ENCODE measurements around the gene DNAJB14.

Gene DNAJB14

DNA sequence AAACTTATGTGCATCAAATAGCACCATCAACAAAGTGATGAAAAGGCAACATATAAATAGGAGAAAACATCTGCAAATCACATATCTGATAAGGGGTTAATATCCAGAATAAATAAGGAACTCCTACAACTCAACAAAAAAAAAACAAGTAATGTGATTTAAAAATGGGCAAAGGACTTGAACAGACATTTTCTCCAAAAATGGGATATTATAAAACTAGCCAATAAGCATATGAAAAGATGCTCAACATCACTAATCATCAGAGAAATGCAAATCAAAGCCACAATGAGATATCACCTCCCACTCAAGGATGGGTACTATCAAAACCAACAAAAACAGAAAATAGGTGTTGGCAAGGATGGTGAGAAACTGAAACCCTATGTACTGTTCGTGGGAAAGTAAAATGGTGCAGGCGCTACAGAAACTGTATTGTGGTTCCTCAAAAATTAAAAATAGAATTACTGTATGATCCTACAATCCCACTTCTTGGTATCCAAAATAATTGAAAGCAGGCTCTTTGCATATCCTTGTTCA is 2.4 kb downstream of the DNAJB14 start:
- DNase-seq, result peak; percentile 22

DNA sequence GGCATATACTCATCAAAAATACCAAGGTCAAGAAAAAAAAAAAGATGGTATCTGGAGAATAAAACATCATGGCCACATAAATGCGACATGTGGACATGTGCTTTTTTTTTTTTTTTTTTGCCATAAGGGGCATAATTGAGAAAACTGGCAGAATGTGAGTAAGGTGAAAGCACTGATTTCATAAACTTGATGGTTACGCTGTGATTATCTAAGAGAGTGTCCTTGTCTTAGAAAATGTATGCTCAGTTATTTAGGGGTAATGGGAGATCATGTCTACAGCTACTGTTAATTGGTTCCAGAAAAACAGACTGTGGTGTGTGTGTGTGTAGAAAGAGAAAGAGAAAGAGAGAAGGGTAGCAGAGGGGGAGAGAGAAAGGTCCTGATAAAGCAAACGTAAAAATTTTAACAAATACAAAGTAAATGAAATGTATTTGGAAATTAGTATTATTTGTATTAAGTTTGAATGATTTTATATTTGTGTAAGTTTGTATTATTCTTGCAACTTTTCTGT is 8.1 kb downstream of the DNAJB14 start:
- DNase-seq, result no peak

DNA sequence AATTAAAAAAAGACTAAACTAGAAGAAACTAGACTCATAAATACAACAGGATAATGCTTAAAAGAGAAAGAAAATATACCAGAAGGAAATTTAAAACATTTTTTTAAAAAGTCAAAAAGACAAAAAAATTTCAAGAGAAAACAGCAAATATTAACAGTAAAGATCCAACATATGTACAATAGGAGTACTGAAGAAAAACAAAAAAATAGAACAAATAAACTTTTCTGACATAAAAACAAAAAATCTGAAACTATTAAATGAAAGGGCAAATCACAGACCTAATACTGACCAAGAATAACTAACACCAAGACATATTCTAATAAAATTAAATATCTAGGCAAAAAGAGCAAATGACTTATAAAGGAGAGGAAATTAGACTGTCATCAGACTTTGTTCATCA is 11.5 kb downstream of the DNAJB14 start:
- no peak for DNase-seq

DNA sequence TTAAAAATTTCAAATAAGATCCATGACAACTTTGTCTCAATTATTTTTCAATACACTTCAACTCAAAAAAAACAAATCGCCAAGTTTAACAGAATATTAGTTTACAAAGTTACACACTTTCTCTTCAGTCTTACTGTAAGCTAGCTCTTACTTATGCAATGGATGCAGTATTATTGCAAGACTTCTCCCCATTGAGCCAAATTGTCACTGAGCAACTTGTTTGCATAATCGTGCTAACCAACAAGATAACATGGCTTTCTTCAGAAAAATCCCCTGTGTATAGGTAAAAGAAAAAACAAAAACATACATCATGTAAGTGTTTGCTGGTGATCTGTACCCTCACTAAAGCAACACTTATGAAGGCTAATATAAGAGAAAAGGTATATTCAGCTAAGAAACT is 18.9 kb downstream of the DNAJB14 start:
- DNase-seq, result no peak

DNA sequence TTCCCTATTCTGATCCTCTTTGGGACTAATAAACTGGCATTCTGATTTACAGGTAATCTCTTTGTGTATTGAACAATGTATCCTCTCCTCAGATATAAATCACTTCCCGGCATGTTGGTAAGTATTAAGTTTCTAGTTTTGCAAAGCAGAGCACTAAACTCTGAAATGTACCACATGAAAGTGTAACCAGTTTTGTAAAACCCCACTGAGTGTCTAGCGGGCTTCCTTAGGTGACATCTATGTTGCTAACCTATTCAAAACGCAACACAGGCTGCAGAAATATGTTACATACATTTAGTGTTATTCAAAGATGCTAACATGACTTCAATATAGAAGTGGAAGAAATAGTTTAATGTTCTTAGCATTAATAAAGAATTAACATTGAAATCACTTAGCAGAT is 25.2 kb downstream of the DNAJB14 start:
- DNase-seq, result peak; percentile 30

DNA sequence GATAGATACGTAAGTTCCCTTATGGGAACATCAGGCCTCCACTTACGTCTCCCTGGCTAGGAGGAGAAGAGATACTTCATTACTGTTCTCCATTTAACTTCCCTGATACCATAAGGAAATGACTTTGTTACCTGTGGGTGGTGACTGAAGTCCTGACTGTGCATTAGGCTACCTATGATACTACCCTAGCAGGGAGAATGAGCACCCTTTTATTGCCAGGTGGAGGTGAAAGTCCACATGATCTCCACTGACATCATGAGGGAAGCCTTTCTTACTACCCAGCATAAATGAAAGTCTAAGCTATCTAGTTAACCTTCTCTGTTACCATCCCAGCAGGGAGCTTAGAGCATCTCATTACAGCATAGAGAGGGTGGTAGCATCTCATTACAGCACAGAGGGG is 27.8 kb downstream of the DNAJB14 start:
- DNase-seq, result no peak

DNA sequence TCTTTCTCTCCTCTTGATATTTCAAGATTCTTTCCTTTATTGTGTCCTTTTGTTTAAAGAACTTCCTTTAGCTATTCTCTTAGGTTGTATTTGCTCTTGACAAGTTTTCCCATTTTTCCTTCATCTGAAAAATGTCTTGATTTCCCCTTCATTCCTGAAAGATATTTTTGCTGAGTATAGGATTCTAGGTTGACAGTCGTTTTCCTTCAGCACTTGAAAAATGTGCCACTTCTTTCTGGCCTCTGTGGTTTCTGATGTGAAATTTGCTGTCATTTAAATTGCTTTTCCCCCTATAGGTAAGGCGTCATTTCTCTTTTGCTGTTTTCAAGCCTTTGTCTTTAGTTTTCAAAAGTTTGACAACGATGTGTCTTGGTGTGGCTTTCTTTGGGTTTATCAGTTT is 28.8 kb downstream of the DNAJB14 start:
- DNase-seq, result no peak

DNA sequence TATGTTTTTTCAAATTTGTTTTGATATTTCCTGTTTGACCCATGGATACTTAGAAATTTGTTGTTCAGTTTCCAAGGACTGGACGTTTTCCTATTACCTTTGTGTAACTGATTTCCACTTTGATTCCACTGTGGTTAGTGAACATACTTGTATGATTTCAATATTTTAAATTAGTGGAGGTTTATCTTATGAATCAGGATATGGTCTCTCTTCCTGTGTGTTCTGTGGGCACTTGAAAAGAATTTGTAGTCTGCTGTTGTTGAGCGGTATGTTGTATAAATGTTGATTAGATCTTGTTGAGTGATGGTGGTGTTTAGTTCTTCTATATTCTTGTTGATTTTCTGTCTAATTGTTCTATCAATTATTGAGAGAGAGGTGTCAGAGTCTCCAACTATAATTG is 31.0 kb downstream of the DNAJB14 start:
- DNase-seq, result no peak

DNA sequence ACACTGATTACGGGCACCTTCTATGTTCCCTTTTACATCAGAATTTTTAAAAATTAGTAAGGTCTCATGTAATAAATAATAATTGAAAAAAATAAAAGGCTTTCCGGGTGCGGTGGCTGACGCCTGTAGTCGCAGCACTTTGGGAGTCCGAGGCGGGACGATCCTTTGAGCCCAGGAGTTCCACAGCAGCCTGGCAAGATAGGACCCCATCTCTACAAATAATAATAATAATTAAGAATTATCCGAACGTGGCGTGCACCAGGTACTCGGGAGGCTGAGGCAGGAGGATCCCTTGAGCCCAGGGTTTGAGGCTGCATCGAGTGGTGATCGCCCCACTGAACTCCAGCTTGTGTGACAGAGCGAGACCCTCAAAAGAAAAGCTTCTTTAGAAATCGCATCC is 51.4 kb downstream of the DNAJB14 start:
- DNase-seq, result no peak

DNA sequence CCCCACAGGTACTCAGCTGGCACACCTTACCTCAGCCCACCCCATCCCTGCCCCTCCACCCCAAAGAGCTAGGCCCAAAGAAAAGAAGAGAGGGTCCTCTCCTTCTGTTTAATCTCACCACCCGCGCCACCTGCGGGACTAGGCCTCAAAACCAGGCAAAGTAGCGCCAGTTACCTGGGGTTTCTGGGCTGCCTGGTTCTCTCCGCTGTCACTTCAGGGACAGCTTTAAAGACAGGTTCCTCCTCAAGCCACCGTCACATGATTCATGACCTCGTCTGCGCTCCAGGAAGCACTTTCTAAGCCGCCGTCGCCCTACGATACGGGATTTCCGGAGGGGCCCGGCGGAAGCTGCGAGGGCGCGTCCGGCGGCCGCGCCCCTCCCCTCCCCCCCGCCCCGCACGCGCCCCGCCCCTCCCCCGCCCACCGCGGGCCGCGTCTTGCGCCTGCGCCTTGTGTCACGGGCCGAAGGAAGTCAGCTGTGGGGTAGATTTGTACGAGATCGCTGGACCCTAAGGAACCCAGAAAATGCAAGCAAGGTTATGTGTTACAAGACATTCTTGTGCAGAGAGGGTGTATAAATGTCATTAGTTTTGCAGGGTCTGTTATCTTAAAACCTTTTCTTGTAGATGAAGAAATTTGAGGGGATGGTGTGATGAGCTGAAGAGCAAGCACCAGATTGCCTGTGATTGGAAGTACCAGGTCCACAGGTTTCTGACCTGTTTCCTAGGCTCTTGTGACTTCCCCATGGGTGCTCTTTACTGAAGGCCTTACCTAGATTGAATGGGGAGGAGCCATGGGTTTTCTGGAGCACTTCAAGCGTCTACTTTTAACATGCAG is 52.0 kb downstream of the DNAJB14 start, which contains the start of gene LAMTOR3:
Gene LAMTOR3 (minus strand): TSS at position 267 of the 837 bp plus-strand sequence. CDS start 464 bp downstream, outside the sequence.
- DNase-seq, result peak; percentile 94

DNA sequence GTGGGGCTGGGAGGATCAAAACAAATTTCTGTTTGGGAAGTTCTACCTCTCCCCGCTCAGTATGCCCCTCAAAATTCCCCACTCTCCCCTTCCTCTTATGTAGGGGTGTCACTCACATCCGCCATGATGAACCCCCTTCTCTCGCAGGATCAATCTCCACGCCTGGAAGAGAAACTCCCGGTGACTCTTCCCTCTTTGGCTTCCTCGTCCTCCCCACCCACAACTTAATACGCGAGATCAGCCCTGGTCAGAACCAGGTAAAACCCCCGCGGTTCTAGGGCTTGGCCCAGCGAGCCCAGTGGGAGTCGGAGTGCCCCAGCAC is 52.6 kb downstream of the DNAJB14 start:
- DNase-seq, result no peak

DNA sequence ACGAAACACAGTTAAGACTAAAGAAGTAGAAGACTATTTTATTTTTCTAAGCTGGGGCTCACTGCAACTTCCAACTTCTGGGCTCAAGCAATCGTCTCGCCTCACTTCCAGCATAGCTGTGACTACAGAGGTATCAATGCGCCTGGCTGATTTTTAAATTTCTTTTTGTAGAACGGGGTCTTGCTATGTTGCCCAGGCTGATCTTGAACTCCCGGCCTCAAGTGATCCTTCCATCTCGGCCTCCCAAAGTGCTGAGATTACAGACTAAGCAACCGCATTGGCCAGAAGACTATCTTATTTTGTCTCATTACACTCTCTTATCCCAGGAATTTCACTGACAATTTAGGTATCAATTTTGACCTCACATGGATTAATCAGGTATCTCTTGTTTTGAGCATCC is 53.4 kb downstream of the DNAJB14 start:
- DNase-seq, result no peak

DNA sequence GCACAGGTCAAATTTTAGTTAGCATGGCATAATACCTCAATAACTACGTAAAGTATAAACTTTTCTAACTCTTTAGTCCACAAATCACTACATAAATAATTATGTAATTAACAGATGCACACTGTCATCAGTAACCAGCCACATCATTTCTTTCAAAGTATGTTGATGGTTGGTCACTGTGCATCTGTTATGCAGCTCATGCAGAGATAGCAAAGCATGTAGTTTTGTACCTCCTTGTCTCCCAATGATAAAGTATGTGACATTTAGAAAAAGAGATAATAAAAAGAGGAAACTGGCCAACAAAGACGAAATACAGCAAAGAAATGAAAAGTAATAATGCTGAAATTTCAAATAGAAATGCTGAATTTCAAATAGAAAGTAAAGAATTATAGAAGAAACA is 55.1 kb downstream of the DNAJB14 start:
- DNase-seq, result no peak

DNA sequence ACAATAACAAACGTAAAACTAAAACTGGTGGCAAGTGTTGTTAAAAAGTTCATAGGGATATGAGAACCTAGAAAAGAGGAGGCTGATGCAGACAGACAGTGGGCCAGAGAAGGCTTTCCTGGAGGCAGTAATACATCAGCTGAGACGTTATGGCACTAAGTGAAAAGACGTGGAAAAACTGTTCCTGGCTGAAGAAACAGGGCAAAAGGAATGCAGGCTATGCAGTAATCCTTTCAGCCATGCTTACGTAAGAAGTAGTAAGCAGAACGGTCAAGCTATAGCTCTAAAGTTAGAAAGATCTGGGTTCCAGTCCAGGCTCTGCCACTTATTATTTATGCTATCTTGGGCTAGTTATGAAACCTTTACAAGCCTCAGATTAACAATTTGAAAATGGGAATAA is 58.6 kb downstream of the DNAJB14 start:
- DNase-seq, result no peak

DNA sequence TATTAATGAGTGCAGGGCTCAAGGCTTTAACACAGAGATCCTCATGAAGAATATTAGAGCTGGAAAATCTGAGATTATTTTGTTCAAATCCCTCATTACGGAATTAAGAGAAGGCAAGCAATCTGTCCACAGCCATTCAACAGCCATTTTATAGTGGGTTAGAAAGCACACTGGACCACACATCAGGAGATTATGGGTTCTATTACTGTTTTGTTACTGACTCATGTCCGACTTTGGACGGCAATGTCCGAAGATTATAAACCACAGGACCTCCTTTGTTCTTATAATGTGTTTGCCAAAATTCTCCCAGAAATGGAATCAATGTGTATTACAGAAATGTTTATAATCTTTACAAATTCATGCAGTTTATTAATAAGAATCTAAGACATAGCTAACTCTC is 60.3 kb downstream of the DNAJB14 start:
- no peak for DNase-seq

DNA sequence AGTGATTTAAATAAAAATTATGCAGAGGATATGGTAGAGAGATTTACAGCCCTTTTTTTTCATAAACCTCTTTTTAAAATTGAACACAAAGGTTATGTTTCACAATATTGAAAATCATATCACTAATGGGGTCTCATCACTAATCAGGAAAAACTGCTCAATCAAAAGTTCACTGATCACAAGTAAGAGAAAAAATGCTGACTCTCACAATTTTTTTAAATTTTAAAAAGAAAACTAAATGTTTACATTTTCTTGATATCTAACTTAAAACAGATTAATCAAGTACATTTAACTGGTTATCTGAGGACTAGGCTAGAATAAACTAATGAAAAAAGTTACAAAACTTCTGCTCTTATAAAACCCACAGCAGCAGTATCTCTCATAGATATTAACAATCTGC is 60.7 kb downstream of the DNAJB14 start:
- no peak for DNase-seq

DNA sequence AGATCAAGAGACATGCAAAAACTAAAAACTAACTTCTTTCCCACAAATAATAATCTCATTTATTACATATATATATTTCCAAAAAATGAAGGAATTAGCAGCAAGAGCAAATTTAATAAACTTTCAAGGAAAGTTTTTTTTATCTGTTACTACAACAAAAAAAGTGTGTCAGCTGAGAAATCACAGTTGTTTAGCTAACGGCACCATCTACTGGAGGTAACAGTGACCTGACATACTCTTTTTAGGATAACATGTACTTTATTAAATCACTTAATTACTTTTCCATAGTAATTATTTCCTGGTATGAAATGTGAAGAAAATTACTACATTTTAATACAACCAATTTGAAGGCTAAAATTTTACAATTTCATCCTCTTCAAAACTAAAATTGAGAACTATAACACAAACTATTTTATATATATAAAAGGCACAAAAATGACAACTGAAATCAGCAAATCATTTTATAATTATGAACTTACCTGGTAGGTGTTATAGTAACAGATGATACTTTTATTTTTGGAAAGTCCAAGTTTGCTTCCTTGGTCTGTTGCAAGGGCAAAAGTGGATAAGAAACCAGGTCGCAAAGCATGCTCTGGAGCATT is 61.3 kb downstream of the DNAJB14 start:
- peak; percentile 65 for DNase-seq

DNA sequence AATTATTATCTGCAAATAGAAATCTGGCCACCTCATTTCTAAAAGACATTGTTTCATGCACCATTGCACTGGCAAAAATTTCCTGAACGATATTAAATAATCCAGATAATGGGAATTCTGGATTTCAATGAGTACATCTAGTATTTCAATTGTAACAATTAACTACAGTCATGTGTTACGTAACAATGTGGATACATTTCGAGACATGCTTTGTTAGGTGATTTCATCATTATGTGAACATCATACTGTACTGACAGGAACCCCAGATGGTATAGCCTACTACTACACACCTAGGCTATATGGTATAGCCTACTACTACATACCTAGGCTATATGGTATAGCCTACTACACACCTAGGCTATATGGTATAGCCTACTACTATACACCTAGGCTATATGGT is 67.0 kb downstream of the DNAJB14 start:
- no peak for DNase-seq

DNA sequence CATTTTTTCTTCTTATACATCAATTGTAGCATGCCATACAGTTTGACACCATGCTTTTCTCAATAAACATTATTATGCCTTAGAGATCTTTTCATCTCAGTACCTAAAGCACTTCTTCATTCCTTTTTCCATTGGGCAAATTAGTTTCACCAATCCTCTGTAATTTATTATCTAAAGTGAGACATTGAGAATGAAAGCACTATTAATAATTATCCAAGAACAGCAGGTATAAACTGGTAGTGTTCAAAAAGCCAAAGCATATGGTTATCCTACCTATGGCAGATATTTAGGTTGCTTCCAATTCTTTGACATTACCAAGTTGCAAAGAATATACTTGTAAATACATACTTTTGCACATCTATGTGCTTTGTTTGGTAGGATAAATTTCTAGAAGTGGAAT is 67.8 kb downstream of the DNAJB14 start:
- DNase-seq, result no peak

DNA sequence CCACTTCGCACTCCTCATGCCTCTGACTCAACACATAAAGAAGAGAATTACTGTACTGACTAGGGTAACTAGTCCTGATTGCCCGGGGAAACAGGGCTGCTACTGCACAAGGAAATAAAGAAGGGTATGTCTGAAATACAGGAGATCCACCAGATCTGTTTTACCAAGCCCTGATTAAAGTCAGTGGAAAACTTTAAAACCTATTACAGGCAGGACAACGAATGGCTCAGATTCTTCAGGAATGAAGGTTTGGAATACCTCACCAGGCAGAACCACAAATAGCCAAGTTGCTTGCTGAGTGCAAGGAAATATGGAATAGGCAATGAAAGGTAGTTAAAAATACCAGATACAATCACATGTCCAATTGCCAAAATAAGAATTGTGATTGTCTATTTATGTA is 69.5 kb downstream of the DNAJB14 start:
- no peak for DNase-seq

DNA sequence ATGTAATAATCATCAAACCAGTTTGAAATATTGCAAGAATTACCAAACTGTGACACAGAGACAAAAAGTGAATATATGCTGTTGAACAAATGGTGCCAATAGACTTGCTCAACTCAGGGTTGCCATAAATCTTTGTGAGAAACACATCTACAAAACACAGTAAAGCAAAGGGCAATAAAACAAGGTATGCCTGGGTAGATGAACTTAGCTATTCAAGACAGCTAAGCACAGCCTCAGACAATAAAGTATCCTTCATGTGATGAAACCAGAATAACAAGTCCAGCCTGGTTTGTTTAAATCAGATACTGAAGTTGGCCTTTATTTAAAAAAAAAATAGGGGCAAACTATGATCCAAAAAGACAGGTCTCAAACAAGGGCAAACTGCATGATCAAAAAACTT is 71.3 kb downstream of the DNAJB14 start:
- no peak for DNase-seq

DNA sequence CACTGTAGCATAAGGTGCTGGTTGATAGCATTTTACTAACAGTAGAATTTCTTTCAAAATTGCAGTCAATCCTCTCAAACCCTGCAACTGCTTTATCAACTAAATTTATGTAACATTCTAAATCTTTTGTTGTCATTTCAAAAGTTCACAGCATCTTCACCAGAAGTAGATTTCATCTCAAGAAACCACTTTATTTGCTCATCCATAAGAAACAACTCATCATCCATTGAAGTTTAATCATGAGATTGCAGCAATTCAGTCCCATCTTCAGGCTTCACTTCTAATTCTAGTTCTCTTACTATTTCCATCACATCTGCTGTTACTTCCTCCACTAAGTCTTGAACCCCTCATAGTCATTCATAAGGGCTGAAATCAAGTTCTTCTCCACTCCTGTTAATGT is 73.8 kb downstream of the DNAJB14 start:
- no peak for DNase-seq

DNA sequence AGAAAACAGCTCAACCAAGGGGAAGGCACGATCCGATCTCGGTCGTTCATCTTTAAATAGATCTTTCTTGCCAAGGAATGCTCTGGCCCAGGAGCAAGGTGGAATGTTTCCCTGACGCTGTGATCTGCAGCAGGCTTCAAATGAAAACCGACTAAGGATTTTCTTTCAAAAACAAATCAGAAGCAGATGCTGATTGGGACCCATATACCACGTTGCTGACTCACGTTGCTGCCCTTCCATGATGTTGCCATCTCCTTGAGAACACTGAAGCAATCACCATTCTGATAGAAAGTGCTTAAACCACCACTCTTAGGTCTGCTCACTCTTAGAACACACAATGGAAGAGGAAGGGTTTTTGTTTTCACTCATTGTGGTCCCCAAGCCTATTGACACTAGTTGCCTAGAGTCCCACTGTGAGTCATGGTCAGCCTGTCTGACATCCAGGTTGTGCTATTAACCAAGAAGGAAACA is 78.3 kb downstream of the DNAJB14 start:
- DNase-seq, result no peak

DNA sequence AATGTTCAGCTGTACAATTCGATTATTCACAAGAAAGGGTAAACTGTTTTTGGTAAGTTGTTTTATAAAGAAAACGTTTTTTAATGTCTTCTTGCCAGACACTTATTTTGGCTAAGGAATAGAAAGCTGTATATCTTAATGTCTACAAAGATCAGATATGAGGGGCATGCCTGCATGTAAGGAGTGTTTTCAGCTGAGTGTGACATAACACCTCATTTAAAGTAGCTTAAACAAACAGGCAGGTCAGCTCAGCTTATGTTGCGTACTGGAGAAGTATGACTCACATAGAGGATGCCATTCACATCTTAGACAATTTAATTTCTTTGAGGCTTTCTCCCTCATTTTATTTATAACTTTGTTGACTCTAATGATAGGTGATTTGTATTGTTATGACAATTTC is 82.6 kb downstream of the DNAJB14 start:
- no peak for DNase-seq

Data from CD4-positive, alpha-beta T cell treated with Interleukin-21 for 1 hour (primary cell).